Measurements from ENCODE around the gene RSRC1. TPM values are rescaled to one million over a fixed set of nuclear protein-coding genes. Genes with fewer than 3 reads are reported as not detected.

The RSRC1 gene
- total RNA-seq, 2 experiments from 2014 or later = 44.9 to 61.6 TPM

GRCh38 chr3:158102242-158103080, 7.4 kb upstream of the RSRC1 start:
- peaks cover 81% of the 10 kb centered on the region for H3K27me3 Mint-ChIP-seq
- ATAC-seq (no peak), DNase-seq (peak; percentile 9)
- ChIA-PET POLR2A (no interaction called here), CTCF (interaction anchor here (0.7 to 2.8 kb wide), 2 partner anchors 210 to 332 kb away, joined by 3 to 7 read pairs; no protein-coding TSS in a partner anchor)
- peak overlapping the region; percentile 11 for H3K4me3 Mint-ChIP-seq
- H3K9me3 Mint-ChIP-seq (ENCODE audit: low read depth) = no peaks in the 10 kb centered on the region
- peaks cover 49% of the 10 kb centered on the region for H3K4me1 Mint-ChIP-seq
- no peaks in the 10 kb centered on the region for H3K36me3 Mint-ChIP-seq (ENCODE audit: low read depth)
- no peak overlapping the region for H3K27ac Mint-ChIP-seq
- intact Hi-C loops (cut with DNase I, micrococcal nuclease) = loop anchor here (10.0 kb wide), 2 partner anchors 542 to 668 kb away; partner anchors contain the start of genes GFM1 (in 1 of the 2) and PTX3 (in 1 of the 2)

- CTCF ChIA-PET = interaction anchor here (2.8 kb wide), 1 partner anchor 331 kb away, joined by 7 read pairs; no protein-coding TSS in a partner anchor
- no peak for ATAC-seq
- peak overlapping the region; percentile 44 for H3K4me3 Mint-ChIP-seq
- intact Hi-C loops (cut with DNase I, micrococcal nuclease) = loop anchor here (10.0 kb wide), 2 partner anchors 542 to 668 kb away; partner anchors contain the start of genes GFM1 (in 1 of the 2) and PTX3 (in 1 of the 2)
- H3K4me1 Mint-ChIP-seq = peaks cover 43% of the 10 kb centered on the region
- POLR2A ChIA-PET = interaction anchor here (0.5 to 0.7 kb wide), 2 partner anchors 45 to 86 kb away, joined by 4 to 7 read pairs; no protein-coding TSS in a partner anchor
- no peaks in the 10 kb centered on the region for H3K9me3 Mint-ChIP-seq (ENCODE audit: low read depth)
- DNase-seq = peak; percentile 23
- H3K36me3 Mint-ChIP-seq (ENCODE audit: low read depth) = no peaks in the 10 kb centered on the region
- H3K27ac Mint-ChIP-seq = no peak overlapping the region
- H3K27me3 Mint-ChIP-seq = peaks cover 76% of the 10 kb centered on the region
Observed at GRCh38 chr3:158103081-158103886, 6.6 kb upstream of the RSRC1 start.

- Mint-ChIP-seq H3K4me1 (peaks cover 43% of the 10 kb centered on the region), H3K9me3 (ENCODE audit: low read depth) (no peaks in the 10 kb centered on the region), H3K36me3 (ENCODE audit: low read depth) (no peaks in the 10 kb centered on the region), H3K27ac (no peak overlapping the region), H3K4me3 (peak overlapping the region; percentile 44), H3K27me3 (peaks cover 75% of the 10 kb centered on the region)
- DNase-seq (peak; percentile 8), ATAC-seq (no peak)
- ChIA-PET CTCF (interaction anchor here (2.8 kb wide), 1 partner anchor 330 kb away, joined by 7 read pairs; no protein-coding TSS in a partner anchor), POLR2A (interaction anchor here (0.5 to 0.7 kb wide), 2 partner anchors 46 to 85 kb away, joined by 4 to 7 read pairs; no protein-coding TSS in a partner anchor)
- intact Hi-C loops (cut with DNase I, micrococcal nuclease) = loop anchor here (1.0 to 10.0 kb wide), 3 partner anchors 8 to 669 kb away; partner anchors contain the start of genes GFM1 (in 1 of the 2) and PTX3 (in 1 of the 2)
Observed at GRCh38 chr3:158103887-158104327, 6.0 kb upstream of the RSRC1 start.

- ChIA-PET CTCF (interaction anchor here (1.2 to 2.8 kb wide), 2 partner anchors 9 to 330 kb away, joined by 5 to 7 read pairs; no protein-coding TSS in a partner anchor), POLR2A (no interaction called here)
- H3K4me3 Mint-ChIP-seq = peak overlapping the region; percentile 44
- ATAC-seq = no peak
- DNase-seq = no peak
- no peaks in the 10 kb centered on the region for H3K36me3 Mint-ChIP-seq (ENCODE audit: low read depth)
- H3K9me3 Mint-ChIP-seq (ENCODE audit: low read depth) = no peaks in the 10 kb centered on the region
- peaks cover 71% of the 10 kb centered on the region for H3K27me3 Mint-ChIP-seq
- no peak overlapping the region for H3K27ac Mint-ChIP-seq
- intact Hi-C loops (cut with DNase I, micrococcal nuclease) = loop anchor here (1.0 to 10.0 kb wide), 3 partner anchors 8 to 670 kb away; partner anchors contain the start of genes GFM1 (in 1 of the 2) and PTX3 (in 1 of the 2)
- H3K4me1 Mint-ChIP-seq = peaks cover 44% of the 10 kb centered on the region
Observed at GRCh38 chr3:158104431-158104921, 5.4 kb upstream of the RSRC1 start.

DNA sequence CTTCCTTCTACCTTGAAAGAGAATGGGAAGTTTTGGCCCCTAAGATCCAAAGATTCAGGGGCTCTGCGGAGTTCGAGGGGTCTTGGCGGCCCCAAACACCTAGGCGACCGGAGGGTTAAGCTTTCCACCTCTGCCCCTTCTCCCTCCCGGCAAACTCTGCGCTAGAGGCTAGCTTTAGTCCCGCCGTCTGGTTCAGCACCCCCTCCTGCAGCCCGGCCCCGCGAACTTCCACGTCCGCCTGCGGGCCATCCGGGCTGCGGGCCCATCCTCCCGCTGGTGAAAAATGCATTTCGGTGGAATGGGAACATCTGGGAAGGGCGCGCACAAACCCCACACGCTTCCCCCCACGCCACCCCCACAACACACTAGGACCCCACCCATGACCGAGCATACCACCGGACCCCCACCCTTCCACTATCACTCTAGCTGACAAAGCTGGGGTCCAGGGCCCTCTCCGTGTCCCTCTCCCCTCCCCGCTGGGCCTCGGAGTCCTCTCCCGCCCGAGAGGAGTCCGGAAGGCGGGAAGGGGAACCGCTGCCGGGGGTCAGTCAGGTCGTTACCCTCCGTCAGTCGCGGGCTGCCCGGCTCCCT, 4.7 kb upstream of the RSRC1 start:
- H3K9me3 Mint-ChIP-seq (ENCODE audit: low read depth) = no peaks in the 10 kb centered on the region
- H3K27ac Mint-ChIP-seq = no peak overlapping the region
- intact Hi-C loops (cut with DNase I, micrococcal nuclease) = loop anchor here (5.0 to 10.0 kb wide), 6 partner anchors 207 to 1657 kb away; partner anchors contain the start of genes GFM1 (in 1 of the 2) and PTX3 (in 1 of the 2)
- ChIA-PET CTCF (interaction anchor here (1.2 to 2.8 kb wide), 2 partner anchors 10 to 329 kb away, joined by 5 to 7 read pairs; no protein-coding TSS in a partner anchor), POLR2A (no interaction called here)
- peaks cover 48% of the 10 kb centered on the region for H3K4me1 Mint-ChIP-seq
- ATAC-seq (no peak), DNase-seq (peak; percentile 16)
- peak overlapping the region; percentile 72 for H3K4me3 Mint-ChIP-seq
- peaks cover 64% of the 10 kb centered on the region for H3K27me3 Mint-ChIP-seq
- peaks cover 2% of the 10 kb centered on the region for H3K36me3 Mint-ChIP-seq (ENCODE audit: low read depth)

DNA sequence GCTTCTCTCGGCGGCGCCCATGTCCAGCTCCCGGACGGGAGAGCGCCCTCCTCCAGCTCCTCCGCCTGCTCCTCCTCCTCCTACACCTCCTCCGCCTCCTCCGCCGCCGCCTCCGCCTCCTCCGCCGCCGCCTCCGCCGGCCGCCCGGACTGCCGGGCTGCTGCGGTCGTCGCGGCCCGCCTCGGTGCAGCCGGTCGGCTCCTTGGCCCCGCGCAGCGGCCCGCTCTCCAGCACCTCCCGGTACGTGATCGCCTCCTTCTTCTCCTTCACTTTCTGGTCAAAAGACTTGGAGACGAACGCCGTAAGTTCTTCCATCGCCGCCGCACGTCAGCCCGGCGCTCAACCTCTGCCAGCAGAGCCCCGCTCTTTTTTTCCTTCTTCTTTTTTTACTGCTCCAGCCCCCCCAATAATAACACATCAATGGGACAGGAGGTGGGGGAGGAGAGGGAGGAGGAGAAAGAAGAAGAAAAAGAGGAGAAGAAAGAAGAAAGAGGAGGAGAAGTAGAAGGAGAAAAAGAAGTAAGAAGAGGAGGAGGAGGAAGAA, 4.1 kb upstream of the RSRC1 start:
- CTCF ChIA-PET = interaction anchor here (1.2 kb wide), 1 partner anchor 11 kb away, joined by 5 read pairs; no protein-coding TSS in a partner anchor

GRCh38 chr3:158106766-158107471, 3.0 kb upstream of the RSRC1 start:
- ATAC-seq (no peak), DNase-seq (peak; percentile 33)
- no peaks in the 10 kb centered on the region for H3K9me3 Mint-ChIP-seq (ENCODE audit: low read depth)
- ChIA-PET POLR2A (no interaction called here), CTCF (interaction anchor here (1.2 kb wide), 2 partner anchors 10 to 11 kb away, joined by 4 to 6 read pairs; no protein-coding TSS in a partner anchor)
- no peak overlapping the region for H3K27ac Mint-ChIP-seq
- intact Hi-C loops (cut with DNase I, micrococcal nuclease) = loop anchor here (1.0 to 10.0 kb wide), 7 partner anchors 9 to 1655 kb away; partner anchors contain the start of genes GFM1 (in 1 of the 2) and PTX3 (in 1 of the 2)
- peaks cover 55% of the 10 kb centered on the region for H3K27me3 Mint-ChIP-seq
- H3K4me1 Mint-ChIP-seq = peaks cover 61% of the 10 kb centered on the region
- H3K4me3 Mint-ChIP-seq = peak overlapping the region; percentile 57
- H3K36me3 Mint-ChIP-seq (ENCODE audit: low read depth) = peaks cover 2% of the 10 kb centered on the region

More for the DNA sequence above, 4.1 kb upstream of the RSRC1 start:
- intact Hi-C loops (cut with DNase I, micrococcal nuclease) = loop anchor here (1.0 to 10.0 kb wide), 7 partner anchors 7 to 1657 kb away; partner anchors contain the start of genes GFM1 (in 1 of the 2) and PTX3 (in 1 of the 2)
- peaks cover 2% of the 10 kb centered on the region for H3K36me3 Mint-ChIP-seq (ENCODE audit: low read depth)
- POLR2A ChIA-PET = no interaction called here
- H3K9me3 Mint-ChIP-seq (ENCODE audit: low read depth) = no peaks in the 10 kb centered on the region
- ATAC-seq = no peak
- H3K27ac Mint-ChIP-seq = no peak overlapping the region
- H3K4me3 Mint-ChIP-seq = peak overlapping the region; percentile 72
- peaks cover 60% of the 10 kb centered on the region for H3K27me3 Mint-ChIP-seq
- peaks cover 50% of the 10 kb centered on the region for H3K4me1 Mint-ChIP-seq
- DNase-seq = peak; percentile 33

- peak overlapping the region; percentile 57 for H3K4me3 Mint-ChIP-seq
- intact Hi-C loops (cut with DNase I, micrococcal nuclease) = loop anchor here (2.0 to 10.0 kb wide), 7 partner anchors 13 to 1654 kb away; partner anchors contain the start of genes GFM1 (in 1 of the 2) and PTX3 (in 1 of the 2)
Observed at GRCh38 chr3:158107605-158108444, 2.1 kb upstream of the RSRC1 start.

More at GRCh38 chr3:158107605-158108444, 2.1 kb upstream of the RSRC1 start:
- ATAC-seq (no peak), DNase-seq (no peak)
- Mint-ChIP-seq H3K9me3 (ENCODE audit: low read depth) (peaks cover 1% of the 10 kb centered on the region), H3K27ac (no peak overlapping the region), H3K4me1 (peaks cover 66% of the 10 kb centered on the region), H3K27me3 (peaks cover 47% of the 10 kb centered on the region), H3K36me3 (ENCODE audit: low read depth) (peaks cover 6% of the 10 kb centered on the region)
- CTCF ChIA-PET = interaction anchor here (1.2 to 1.4 kb wide), 3 partner anchors 10 to 12 kb away, joined by 4 to 6 read pairs (median 5); no protein-coding TSS in a partner anchor
- POLR2A ChIA-PET = no interaction called here

Data from activated CD4-positive, alpha-beta T cell treated with anti-CD3 and anti-CD28 coated beads for 36 hours (primary cell).